Thyroid gland (tissue), 4 donors: ENCODE measurements around the gene ANXA2.

Source experiments
- POLR2A ChIP-seq, 2 donors: fragments of 450-650 bp; IDR thresholded peaks; one replicate each; pipeline ENCODE4 v1.6.1; 2017; ENCODE audit warnings: antibody characterized with exemption in 2 of 2, mild to moderate bottlenecking in 2 of 2, moderate library complexity in 1 of 2
- TF ChIP-seq, protein P1 (sequence below), 6 experiments: fragments of 200-600 bp in 3 of 6; fragments of 450-650 bp in 3 of 6; sonication (generic) in 3 of 6; IDR thresholded peaks; one replicate each; pipeline ENCODE4 v1.5.1; 2016 to 2019; ENCODE audit warnings: antibody characterized with exemption in 6 of 6, mild to moderate bottlenecking in 2 of 6, inconsistent platforms in 1 of 6, moderate library complexity in 1 of 6

DNA sequence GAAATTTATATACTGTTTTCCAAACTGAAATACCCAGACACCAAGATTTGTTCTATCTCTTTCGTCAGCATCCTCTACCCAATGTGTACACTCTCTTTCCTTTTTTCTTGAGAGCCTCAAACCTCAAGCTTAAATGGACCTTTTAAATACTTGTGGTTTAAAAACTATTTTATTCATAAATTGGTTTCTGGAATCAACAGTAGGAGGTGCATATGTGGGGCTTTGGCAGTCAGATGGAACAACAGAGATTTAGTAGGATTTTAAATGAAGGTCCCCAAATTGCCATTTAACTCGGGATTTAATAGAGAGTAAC, 33.2 kb downstream of the ANXA2 start:
- TF ChIP-seq, protein P1, sequence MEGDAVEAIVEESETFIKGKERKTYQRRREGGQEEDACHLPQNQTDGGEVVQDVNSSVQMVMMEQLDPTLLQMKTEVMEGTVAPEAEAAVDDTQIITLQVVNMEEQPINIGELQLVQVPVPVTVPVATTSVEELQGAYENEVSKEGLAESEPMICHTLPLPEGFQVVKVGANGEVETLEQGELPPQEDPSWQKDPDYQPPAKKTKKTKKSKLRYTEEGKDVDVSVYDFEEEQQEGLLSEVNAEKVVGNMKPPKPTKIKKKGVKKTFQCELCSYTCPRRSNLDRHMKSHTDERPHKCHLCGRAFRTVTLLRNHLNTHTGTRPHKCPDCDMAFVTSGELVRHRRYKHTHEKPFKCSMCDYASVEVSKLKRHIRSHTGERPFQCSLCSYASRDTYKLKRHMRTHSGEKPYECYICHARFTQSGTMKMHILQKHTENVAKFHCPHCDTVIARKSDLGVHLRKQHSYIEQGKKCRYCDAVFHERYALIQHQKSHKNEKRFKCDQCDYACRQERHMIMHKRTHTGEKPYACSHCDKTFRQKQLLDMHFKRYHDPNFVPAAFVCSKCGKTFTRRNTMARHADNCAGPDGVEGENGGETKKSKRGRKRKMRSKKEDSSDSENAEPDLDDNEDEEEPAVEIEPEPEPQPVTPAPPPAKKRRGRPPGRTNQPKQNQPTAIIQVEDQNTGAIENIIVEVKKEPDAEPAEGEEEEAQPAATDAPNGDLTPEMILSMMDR (IDR thresholded peaks at IDR 0.05): no peak
- no peak for TF ChIP-seq POLR2A (IDR thresholded peaks at IDR 0.05)
